GM18907 (cell line): Measurements from ENCODE around the gene MET.

Experiments used
- ATAC-seq: cut with Tn5 transposase; IDR thresholded peaks from one replicate; pipeline ENCODE4 v1.9.1; 2021; ENCODE audit warnings: mild to moderate bottlenecking, moderate library complexity; ENCODE audit not compliant: unreplicated experiment

MET gene

DNA sequence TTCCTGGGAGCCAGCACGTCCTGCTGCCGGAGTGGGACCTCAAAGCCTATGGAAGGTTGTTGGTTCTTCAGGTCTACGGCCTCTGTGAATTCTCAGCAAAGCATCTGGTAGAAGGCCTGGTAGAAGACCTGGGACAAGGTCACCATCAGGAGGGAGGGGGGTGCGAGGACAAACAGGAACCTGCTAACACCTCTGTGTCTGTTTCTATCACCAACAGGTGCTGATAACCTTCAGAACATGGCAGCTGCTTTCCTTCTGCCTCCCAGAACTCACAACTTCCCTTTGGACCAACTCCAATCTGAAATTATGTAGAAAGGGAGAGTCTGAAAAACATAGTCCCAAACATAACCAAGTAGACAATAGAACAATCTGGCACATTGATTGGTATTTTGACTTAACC is 8.3 kb upstream of the MET start:
- no peak for ATAC-seq

DNA sequence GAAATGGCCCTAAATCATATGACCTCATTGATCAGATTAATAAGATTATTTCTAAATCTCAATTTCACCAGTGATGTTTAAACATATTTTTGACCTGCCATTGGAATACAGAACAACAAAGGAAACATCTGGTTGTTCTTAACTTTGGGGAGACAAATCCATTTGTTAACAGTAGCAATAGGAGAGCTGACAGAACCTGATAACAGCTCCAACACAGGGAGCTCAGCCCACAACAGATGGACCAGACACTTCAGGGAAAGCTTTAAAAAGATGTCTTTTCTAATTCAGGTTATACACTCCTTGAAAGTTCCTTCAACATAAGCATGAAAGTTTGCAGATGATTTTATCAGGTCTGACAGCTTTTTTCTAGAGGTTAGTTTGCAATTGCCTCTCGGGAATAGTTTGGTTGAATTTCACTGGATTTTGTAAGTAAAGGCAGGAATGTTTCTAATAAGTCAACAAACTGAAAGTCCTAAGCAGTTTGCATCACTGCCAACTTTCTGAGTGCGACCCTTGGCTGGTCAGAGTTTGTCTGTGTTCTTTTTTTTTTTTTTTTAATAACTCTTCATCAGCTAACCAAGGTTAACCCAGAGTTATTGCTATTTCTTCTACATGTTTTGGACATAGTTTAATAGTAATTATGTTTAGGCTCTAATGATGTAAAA is 6.5 kb upstream of the MET start:
- ATAC-seq = no peak

DNA sequence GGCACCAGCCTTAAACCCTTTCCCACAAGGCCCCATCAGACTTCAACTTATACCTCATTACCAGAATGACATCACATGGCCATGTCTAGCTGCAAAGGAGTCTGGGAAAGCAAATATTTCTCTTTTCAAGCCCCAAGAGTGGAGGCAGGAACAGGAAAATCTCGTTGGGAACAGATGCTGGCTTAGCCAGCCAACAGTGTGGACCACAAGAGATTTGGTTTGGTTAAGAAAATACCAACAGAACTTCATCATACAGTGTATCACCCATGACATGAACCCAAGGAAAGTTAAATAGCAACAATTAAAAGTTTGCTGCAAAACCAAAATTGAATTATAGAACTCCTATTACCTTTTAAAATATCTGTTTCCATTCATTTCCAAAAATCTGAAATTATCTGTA is 2.2 kb upstream of the MET start:
- no peak for ATAC-seq

DNA sequence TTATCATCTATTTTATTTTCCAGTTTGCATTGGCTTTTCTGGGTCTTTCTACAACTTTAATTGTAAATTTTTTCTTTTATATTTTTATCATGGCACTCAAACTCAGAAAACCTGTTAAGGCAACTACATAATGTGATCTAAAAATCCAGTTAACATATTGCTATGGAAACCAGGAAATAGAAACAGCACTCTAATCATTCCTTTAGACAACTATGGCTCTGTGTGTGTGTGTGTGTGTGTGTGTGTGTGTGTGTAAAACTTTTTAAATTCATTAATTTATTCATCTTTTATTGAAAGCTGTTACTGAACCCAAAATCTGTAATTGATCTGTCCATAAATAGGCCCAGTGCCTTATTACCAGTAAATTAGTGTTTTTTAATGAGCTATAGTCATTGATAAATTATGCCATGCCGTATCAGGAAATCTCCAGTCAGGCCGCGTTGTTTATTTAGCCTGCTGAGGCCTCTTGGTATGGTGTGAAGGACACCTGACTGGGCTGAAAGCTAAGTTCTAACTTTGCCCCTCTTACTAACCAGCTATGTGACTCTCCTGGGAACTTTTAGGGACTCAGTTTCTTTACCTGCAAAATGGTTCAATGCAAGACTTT is 1.5 kb upstream of the MET start:
- ATAC-seq = no peak

DNA sequence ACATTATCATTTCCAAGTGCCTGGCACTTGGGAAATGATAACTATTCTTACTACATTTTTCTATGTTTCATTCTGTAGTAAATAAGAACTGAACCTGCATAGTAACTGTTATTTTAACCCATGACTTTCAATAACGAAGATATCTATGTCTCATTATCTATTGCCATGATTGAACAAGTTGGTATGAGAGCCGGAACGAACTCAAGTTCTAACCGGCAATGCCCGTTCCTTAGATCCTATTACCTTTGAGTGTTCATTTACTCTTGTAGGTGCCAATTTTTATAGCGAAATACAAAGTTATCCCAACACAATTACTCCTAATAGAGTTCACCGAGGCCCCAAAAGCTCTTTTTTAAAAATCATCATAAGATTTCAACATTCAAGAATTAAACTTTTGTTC is 885 bp upstream of the MET start:
- no peak for ATAC-seq

DNA sequence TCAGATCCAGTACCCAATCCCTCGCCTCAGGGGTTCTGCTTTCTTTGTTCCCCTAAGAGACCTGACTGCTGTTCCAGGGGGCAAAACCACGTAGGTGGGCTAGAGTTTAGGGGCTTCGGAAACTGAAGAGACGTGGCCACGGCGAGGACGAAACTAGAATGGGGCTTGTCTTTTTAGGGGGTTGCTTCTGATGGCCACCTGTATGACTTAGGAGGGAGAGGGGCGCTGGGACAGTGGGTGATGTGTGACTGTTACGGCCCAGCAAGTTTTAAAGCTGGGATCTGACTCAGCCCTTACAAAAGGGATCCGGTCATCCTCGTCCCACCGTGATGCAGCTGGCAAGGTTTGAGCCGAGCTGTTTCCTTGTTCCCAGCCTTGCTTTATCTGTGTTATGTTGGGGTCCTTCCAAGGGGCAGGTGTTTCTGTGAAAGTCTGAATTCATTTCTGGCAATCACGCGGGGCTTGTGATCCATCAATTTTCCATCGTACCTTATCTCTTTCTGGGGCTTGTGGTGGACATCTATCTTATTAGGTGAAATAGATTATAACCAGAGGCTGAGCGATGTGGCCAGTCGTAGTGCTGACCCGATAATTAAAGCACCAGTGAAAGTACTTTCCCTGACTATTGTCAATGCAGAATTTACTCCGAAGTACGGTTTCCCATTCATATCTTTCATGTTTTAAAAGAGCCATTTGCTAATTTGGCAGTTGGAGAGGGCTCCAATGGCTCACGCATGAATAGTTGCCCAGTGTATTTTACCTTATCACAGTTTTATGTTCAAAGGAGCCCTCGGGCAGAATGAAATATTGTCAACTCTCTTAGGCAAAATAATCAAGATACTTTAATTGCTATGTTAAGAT is 830 bp downstream of the MET start:
- ATAC-seq = no peak

DNA sequence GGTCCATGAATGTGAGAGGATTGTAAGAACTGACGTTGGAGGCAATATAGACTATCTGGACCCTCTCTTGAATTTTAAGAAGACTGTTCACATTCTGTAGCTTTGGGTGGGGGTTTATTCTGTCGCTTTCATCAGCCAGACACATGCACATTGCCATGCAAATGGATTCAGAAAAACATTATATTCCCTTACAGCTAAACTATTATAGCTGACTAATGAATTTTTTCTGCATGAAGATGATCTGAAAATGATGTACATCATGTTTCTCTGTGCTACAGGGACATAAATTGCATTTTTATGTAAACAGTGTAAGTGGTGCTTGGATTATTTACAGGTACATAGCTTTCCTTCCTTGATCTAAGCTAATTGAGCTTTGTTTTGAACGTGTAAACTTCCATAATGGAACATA is 1.5 kb downstream of the MET start:
- no peak for ATAC-seq

DNA sequence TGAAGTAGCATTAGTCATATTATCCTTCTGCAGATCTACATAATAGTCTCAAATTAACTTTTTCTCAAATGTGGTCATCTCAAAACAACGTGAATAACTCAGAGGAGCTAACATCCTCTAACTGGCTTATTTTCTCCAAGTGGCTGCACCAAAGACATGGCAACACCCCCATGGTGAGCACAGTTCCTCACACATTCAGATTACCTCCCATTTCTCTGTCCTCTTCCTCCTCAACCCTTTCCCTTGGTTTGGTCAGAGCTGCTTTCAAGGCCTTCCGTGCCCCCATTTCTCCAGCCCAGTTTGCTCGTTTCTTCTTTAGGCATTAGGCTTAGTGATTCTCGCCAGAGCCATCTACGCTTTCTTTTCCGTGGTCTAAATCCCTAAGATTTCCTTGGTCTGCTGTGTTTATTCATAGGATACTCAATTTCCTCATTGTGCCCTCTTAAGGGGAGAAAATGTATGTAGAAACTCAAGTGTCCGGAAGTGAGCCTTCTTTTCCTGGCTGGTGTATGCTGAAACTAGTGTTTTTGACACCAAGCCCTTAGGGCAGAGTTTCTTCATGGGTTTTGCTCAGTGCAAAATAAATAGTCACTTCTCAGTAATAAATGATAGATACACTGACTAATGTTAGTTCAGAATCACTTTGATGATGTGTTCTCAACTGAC is 2.6 kb downstream of the MET start:
- no peak for ATAC-seq

DNA sequence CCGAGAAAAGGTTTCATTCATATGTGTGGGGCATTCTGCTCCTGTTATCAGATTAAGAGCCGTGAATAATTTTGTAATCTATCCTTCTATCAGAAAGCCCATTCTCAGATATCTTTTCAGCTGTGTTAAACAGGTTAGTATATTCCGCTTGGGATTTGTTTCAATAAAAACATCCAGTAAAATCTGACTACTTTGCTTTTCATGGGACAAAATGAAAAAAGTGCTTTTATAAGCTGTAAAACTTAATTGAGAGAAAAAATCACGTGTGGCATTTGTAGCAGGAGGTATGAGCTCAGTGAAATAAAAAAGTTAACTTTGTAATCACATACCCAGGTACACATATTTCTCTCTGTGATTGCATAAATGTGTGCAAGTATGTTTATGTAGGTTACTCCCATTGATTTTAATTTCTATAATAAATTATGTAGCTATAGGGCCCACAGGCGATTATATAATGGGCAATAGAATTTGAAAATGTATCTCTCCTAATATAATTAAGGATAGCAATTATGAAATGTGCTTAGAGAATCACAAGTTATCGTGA is 3.9 kb downstream of the MET start:
- no peak for ATAC-seq

DNA sequence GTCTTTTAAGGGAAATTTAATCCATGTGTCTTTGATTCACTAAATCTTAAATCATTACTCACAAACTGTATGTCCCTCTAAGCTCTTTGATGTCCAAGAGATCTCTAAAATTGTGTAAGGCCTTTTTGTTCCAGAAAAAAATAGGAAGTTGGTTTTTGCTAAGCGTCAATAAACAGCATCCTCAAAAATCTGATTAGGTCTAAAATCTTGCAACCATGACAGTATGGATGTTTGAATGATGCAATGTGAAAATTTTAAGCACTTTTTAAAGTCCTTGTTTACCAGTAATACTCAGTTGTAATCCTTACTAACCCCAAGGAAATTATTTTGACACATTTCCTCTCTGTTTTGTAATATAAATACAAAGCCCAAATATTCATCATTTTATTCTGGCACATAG is 6.8 kb downstream of the MET start:
- no peak for ATAC-seq

DNA sequence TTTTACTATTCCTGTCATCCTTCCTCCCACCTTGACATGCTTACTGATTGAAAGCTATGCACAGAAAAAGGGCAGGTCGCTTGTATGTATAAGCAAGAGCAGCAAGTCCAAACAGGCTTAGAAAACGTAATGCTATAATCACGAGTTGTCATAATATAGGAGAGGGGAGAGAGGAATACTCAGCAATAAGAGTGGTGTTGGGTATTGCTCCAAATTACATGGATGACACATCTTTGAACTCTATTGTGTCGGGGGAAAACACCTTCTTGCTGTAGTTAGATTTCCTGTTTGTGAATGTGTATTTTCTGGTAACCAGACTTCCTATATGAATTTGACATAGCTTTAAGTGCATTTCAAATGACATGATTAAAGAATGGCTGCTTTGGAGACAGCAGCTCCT is 7.5 kb downstream of the MET start:
- peak; percentile 58 for ATAC-seq

DNA sequence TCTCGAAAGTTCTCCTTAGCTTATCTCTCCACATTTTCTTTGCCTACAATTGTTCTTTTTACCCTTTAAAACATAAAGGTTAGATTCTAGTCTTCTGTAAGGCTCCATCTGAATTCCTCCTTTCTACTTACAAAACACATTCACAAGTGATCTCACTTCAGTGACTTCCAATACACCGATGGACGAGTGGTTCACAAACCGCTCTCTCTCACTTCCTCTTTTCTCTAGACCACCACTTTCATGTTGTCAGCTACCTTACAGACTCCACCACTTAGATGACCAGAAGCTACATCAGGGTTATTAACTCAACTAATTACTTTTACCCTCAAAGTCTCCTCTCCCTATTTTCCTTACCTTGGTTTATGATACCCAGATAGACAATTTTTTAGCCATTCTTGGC is 11.8 kb downstream of the MET start:
- ATAC-seq = peak; percentile 100

DNA sequence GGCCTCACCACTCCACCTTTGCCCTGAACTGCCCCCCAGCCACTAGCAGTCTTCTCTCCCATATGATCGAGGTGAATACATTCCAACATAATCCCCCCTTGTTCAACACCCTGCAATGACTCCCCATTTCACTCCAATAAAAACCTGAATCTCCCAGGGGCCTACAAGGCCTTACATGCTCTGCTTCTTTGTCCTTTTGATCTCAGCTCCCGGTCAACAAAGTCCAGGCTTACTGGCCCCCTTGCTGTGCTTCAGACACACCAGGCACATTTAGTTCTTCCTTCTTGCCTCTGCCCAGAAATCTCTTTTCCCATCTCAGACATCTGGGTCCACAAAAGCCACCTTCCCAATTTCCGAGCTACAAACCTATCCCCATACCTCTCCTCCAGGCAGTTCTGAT is 14.0 kb downstream of the MET start:
- ATAC-seq = no peak

DNA sequence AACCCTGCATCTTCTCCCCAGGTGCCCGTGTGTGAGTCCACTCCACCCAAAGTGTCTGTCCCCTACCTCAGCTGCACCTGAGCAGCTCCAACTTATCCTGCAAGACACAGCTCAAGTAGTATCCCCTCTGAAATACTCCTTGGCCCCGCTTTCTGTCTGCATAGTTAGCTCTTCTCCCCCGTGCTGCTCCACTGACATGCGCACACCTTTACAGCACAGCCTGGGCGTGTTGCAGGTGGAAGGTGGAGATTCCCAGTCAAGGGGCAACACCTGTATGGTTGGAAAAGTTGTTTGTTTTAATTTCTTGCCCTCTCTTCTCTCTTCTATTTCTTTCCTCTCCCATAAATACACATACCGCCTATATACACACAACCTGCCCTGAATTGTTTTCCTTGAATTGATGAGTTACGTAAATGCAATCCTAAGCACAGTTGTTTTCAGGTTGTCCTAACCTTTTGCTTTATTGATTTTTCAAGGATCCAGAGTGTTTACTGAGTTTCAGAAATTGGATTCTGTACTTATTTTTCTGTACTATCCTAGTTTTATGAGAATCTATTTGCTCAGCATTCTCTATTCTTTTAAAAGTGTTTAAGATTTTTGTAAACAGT is 14.9 kb downstream of the MET start:
- no peak for ATAC-seq

DNA sequence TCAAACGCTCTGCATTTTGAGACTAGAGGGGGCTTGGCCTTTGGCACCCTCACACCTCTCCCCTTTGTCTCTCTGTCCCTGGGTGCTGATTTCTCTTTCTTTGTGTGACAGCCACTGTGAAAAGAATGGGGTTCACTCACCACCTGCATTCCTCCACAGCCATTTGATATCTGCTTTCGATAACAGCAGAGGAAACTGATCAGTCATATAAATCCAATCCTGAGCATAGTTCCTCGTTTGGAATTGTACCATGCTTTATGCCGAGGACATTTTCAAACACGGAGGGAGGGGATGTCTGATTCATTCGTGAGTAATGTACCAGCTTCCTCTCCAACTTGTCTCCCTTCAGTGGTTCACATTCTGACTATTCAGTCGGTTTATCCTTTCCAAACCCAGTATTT is 15.8 kb downstream of the MET start:
- ATAC-seq = no peak

DNA sequence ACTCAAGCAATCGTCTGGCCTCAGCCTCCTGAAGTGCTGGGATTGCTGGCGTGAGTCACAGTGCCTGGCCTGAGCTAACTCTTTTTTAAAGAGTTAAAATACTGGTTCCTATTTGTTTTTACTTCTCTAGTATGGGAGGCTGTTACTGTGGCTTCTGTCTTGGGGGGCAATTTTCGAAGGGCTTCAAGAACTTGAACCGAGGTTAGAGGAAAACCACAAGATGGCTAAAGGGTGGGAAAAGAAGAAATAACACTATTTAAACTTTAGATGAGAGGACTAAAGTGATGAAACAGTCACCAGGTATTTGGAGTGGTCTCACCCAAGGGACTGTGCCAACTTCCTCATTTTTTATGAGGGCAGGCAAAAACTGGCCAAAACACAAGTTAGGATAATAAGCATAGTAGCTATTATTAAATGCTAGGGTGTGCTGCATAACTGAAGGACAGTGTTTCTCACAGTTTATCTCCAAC is 17.8 kb downstream of the MET start:
- ATAC-seq = no peak

DNA sequence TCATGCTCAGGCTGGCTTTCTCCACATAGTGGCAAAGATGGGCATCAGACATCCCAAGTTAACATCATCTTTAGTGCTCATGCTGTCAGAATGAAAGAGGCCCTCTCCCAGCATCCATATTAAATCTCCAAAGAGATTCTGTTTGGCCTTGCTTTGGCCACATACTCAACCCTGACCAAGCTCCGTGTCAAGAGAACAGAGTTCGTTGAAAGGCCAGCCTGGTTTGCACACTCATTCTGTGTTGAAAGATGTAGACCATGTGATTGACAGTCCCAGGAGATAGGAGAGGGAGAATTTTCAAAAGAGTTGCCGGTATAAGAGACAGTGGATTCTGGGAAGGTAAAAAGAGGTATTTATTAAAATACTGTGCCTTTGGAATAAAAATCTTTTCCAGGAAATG is 19.7 kb downstream of the MET start:
- no peak for ATAC-seq

DNA sequence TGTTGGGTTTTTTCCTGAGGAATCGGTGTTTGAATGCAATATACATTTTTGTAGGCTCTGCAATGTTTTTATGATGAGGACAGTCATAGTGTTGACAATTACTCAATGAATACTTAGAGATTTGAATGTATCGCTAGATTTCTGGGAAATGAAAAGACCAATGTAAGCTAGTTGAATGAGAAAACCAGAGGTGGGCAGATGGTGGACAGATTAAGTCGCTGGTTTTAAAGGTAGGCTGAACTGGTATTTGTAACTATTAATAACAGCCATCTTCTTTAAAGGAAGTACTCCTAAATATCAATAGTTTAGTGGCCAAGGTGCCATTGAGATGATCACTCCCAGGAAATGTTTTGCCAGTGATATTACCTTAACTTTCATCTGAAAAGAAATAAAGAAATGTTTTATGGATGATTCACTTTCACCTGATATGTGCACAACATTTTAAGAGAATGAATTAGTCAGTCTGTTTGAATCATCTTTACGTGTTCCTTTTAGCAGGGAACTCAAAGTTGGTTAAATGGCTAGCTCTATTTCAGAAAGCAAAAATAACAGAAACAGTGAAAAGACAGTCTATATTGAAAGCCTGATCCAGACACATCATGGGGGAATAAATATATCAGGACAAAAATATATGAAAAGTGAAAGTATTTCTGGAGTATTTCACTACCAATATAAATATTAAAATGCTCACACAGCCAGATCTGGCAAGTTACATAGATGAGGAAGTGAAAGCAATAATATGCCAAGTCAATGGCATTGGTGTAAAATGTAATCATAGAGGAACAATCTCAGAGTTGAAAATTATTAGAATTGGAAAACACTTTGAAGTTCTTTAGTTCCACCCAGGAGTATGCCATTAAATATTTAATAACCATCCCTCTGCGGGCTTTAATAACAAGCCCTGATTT is 20.7 kb downstream of the MET start:
- no peak for ATAC-seq

DNA sequence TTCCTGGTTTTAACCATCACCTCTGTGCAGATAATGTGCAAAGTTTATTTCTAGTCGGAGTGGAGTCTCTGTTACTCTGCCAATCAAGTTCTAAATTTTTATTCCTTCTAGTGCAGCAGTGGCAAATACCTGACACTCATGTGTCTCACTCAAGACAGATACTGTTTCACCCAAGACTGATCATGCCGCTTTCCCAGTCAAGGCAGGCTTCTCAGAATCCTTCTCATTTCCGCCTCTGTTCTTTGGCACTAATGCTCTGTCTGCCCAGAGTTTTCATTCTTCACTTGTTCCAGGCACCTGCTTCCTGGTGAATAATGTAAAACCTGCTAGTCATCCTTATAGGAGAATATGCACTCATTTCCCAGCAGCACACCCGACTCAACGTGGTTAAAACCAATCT is 24.7 kb downstream of the MET start:
- ATAC-seq = no peak

DNA sequence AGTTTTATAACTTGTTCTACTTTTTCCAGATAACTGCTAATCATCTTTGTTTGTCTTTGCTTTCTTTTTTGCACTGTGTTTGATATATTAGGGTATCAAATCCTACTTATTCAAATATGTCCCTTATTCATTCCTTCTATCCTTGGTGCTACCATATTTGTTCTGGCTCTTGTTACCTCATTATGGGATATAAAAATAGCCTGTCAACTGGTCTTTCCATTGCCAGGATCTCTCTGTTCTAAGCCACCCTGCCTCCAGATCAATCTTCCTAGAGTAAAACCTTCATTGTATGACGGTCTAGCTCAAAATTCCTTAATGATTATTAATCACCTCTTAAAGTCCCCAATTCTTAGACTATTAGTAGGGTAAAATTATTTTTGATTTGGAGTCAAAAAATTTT is 25.2 kb downstream of the MET start:
- no peak for ATAC-seq
